Liver (tissue), 9 donors: ENCODE data around the gene SCN1A. TPM values are rescaled to one million over a fixed set of nuclear protein-coding genes. Genes with fewer than 3 reads are reported as not detected.

Experiments
- DNase-seq: peaks from one replicate; pipeline ENCODE4 v3.0.0-alpha.2; 2017; ENCODE audit warnings: low spot score
- H3K27ac ChIP-seq, 2 donors: one replicate each; pipeline ENCODE4 v1.7.0; 2013; ENCODE audit warnings: inconsistent platforms in 2 of 2, low read length in 2 of 2, control low read depth in 1 of 2, low read depth in 1 of 2, mild to moderate bottlenecking in 1 of 2
- H3K27me3 ChIP-seq, 4 donors: one replicate each; pipeline versions ENCODE4 v1.6.1 to v1.7.0; 2013; ENCODE audit warnings: low read length in 3 of 4, inconsistent platforms in 1 of 4, mild to moderate bottlenecking in 1 of 4, moderate library complexity in 1 of 4; ENCODE audit not compliant: control insufficient read depth in 4 of 4, insufficient read depth in 4 of 4
- H3K36me3 ChIP-seq, 4 donors: one replicate each; pipeline versions ENCODE4 v1.6.1 to v1.7.0; 2013; ENCODE audit warnings: low read length in 3 of 4, mild to moderate bottlenecking in 3 of 4, low read depth in 1 of 4, moderate library complexity in 1 of 4; ENCODE audit not compliant: control insufficient read depth in 4 of 4, insufficient read depth in 3 of 4
- H3K4me1 ChIP-seq, 4 donors: one replicate each; pipeline versions ENCODE4 v1.6.1 to v1.7.0; 2013; ENCODE audit warnings: low read length in 3 of 4, mild to moderate bottlenecking in 3 of 4, moderate library complexity in 1 of 4; ENCODE audit not compliant: control insufficient read depth in 4 of 4, insufficient read depth in 4 of 4
- H3K4me3 ChIP-seq, 3 donors: one replicate each; pipeline versions ENCODE4 v1.6.1 to v1.7.0; 2013; ENCODE audit warnings: low read length in 3 of 3, control low read depth in 1 of 3, low read depth in 1 of 3, mild to moderate bottlenecking in 1 of 3
- H3K9ac ChIP-seq, 2 donors: one replicate each; pipeline ENCODE4 v1.7.0; 2013; ENCODE audit warnings: low read length in 2 of 2, mild to moderate bottlenecking in 2 of 2, moderate library complexity in 2 of 2, control low read depth in 1 of 2, low read depth in 1 of 2
- H3K9me3 ChIP-seq, 4 donors: one replicate each; pipeline versions ENCODE4 v1.6.1 to v1.7.0; 2013; ENCODE audit warnings: low read length in 3 of 4; ENCODE audit not compliant: control insufficient read depth in 4 of 4
- ATF3 ChIP-seq: IDR thresholded peaks from 2 replicates; pipeline ENCODE4 v1.6.1; 2016; ENCODE audit warnings: antibody characterized with exemption
- CTCF ChIP-seq: fragments of 150-350 bp; IDR thresholded peaks from 2 replicates; pipeline ENCODE4 v1.5.1; 2017; ENCODE audit warnings: improper control_type of control experiment, low read depth, low read length; ENCODE audit not compliant: missing input control
- EGR1 ChIP-seq, 2 donors: IDR thresholded peaks; 2 replicates each; pipeline ENCODE4 v1.6.1; 2016 to 2018; ENCODE audit warnings: antibody characterized with exemption in 2 of 2, low read depth in 2 of 2
- FOXA1 ChIP-seq: IDR thresholded peaks from 2 replicates; pipeline ENCODE4 v1.6.1; 2016; ENCODE audit warnings: antibody characterized with exemption
- FOXA2 ChIP-seq: IDR thresholded peaks from 2 replicates; pipeline ENCODE4 v1.6.1; 2016; ENCODE audit warnings: antibody characterized with exemption
- GABPA ChIP-seq, 2 donors: IDR thresholded peaks in 1 of 2; conservative IDR thresholded peaks in 1 of 2; 2 replicates each; pipeline ENCODE4 v1.6.1; 2016; ENCODE audit warnings: antibody characterized with exemption in 2 of 2, mild to moderate bottlenecking in 1 of 2, moderate library complexity in 1 of 2
- HNF4A ChIP-seq, 2 donors: conservative IDR thresholded peaks; 2 replicates each; pipeline ENCODE4 v1.6.1; 2016; ENCODE audit warnings: antibody characterized with exemption in 2 of 2, mild to moderate bottlenecking in 2 of 2
- HNF4G ChIP-seq: IDR thresholded peaks from 2 replicates; pipeline ENCODE4 v1.6.1; 2016; ENCODE audit warnings: antibody characterized with exemption
- JUND ChIP-seq, 2 donors: IDR thresholded peaks; 2 replicates each; pipeline ENCODE4 v1.6.1; 2016; ENCODE audit warnings: antibody characterized with exemption in 2 of 2
- MAX ChIP-seq: IDR thresholded peaks from 2 replicates; pipeline ENCODE4 v1.6.1; 2016; ENCODE audit warnings: antibody characterized with exemption
- NR2F2 ChIP-seq: IDR thresholded peaks from 2 replicates; pipeline ENCODE4 v1.6.1; 2016; ENCODE audit warnings: antibody characterized with exemption
- RAD21 ChIP-seq, 2 donors: IDR thresholded peaks; 2 replicates each; pipeline ENCODE4 v1.6.1; 2016; ENCODE audit warnings: antibody characterized with exemption in 2 of 2, mild to moderate bottlenecking in 2 of 2
- REST ChIP-seq: IDR thresholded peaks from 2 replicates; pipeline ENCODE4 v1.6.1; 2016; ENCODE audit warnings: antibody characterized with exemption, mild to moderate bottlenecking
- RXRA ChIP-seq, 2 donors: IDR thresholded peaks; 2 replicates each; pipeline ENCODE4 v1.6.1; 2017 to 2018; ENCODE audit warnings: antibody characterized with exemption in 2 of 2, mild to moderate bottlenecking in 1 of 2
- SP1 ChIP-seq: IDR thresholded peaks from 2 replicates; pipeline ENCODE4 v1.6.1; 2018; ENCODE audit warnings: antibody characterized with exemption, mild to moderate bottlenecking
- TAF1 ChIP-seq: conservative IDR thresholded peaks from 2 replicates; pipeline ENCODE4 v1.6.1; 2016; ENCODE audit warnings: antibody characterized with exemption, mild to moderate bottlenecking
- YY1 ChIP-seq: IDR thresholded peaks from 2 replicates; pipeline ENCODE4 v1.6.1; 2016; ENCODE audit warnings: antibody characterized with exemption, mild to moderate bottlenecking
- ZBTB33 ChIP-seq: IDR thresholded peaks from 2 replicates; pipeline ENCODE4 v1.6.1; 2016; ENCODE audit warnings: antibody characterized with exemption
- WGBS: extraction: QIAGEN DNeasy Blood & Tissue Kit; methylation state at CpG from one replicate; pipeline ENCODE4 v1.1.7; 2013; 5-methylcytosine and 5-hydroxymethylcytosine counted together
- polyA plus RNA-seq, 2 donors: library from polyadenylated mRNA; stranded (reverse) in 1 of 2; unstranded in 1 of 2; fragments of 200-250 nt in 1 of 2; fragments of >200 nt in 1 of 2; fragmentation: Nextera tagmentation in 1 of 2; extraction: Ambion mirVana in 1 of 2; gene quantifications; one replicate each; pipeline versions ENCODE4 v1.2.1 to v1.2.3, GENCODE V29; 2013 to 2015
- total RNA-seq, 2 donors: library from RNA; depleted of rRNA; stranded (reverse); fragments of >200 nt; gene quantifications; one replicate each; pipeline ENCODE4 v1.2.3, GENCODE V29; 2014
- donor health status: healthy.
- donor health status: healthy.
- donor health status: healthy.
- donor health status: healthy.
- donor health status: healthy.

The SCN1A gene
- total and polyA plus RNA-seq, 4 donors = 0.11 TPM; not detected in 3

DNA sequence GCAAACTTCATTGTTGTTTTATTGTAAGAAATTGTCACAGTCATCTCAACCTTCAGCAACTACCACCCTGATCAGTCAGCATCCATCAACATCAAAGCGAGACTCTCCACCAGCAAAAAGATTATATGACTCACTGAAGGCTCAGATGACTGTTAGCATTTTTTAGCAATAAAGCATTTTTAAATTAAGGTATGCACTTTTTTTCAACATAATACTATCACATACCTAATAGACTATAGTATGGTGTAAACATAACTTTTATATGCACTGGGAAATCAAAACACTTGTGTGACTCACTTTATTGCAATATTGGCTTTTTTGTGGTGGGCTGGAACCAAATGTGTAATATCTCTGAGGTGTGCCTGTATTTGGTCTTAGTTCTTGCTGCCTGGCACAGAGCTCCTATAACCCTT lies 15.6 kb downstream of the SCN1A start (continued):
- TF ChIP-seq RXRA (IDR thresholded peaks at IDR 0.05) = no peak

DNA sequence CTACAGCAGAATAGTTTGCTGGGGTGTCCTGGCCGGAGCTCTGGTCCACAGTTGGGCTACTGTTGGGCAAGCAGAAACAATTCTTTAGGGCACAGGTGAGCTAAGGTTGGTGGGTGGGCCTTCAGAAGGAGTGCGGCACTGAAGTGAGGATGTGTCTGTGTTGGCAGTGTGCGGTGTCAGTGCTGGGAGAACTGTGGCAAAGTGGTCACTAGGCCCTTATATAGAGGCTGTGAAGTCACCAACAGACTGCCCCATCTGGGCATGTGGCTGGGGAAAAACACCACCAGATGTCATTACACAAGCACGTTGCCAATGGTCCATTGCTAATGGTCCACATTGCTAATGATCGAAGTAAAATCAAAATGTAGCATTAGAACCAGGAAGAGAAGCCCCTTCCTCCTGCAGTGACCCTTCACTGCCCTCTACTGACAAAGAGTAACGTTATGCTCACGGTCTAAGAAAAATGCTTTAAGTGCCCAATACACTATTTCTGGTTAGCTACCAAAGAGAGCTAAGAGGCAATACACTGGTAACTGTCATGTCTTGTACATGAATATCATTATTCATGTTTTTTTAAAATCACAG lies 21.3 kb downstream of the SCN1A start:
- Histone ChIP-seq H3K27me3 (peaks cover 0 to 3% (median 0%) of the 10 kb centered on the region in 4 donors), H3K27ac (no peak overlapping the region), H3K4me1 (no peaks in the 10 kb centered on the region), H3K36me3 (no peaks in the 10 kb centered on the region), H3K4me3 (no peak overlapping the region), H3K9me3 (no peaks in the 10 kb centered on the region), H3K9ac (no peak overlapping the region)
- no peak for DNase-seq
- no peak for TF ChIP-seq ATF3
- TF ChIP-seq RAD21 (IDR thresholded peaks at IDR 0.05) = peak in 1 of 2 donors; percentile 37
- 56% methylated on average over 7 of the region's 7 CpGs for WGBS

DNA sequence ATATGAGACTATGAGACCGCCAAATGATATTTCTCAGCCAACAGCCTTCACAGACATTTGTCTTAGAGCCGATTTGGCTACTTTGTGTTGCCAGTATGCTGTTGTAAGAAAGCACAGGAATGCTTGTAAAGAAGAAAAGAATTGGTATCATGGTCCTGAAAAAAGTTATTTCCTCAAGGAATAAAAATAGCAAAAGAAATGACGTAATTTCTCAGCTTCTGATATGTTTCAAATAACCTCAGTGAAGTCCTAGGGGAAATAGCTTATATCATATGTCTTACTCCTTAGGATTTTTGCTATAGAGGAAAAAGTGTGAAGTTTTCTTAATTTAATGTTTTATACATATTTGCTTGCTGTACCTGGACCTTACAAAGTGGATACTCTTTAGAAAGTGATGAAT lies 23.0 kb downstream of the SCN1A start:
- no peak for DNase-seq
- Histone ChIP-seq H3K27ac (no peak overlapping the region), H3K9me3 (no peaks in the 10 kb centered on the region), H3K4me3 (no peak overlapping the region), H3K36me3 (no peaks in the 10 kb centered on the region), H3K9ac (no peak overlapping the region), H3K4me1 (no peaks in the 10 kb centered on the region), H3K27me3 (peaks cover 0 to 3% (median 0%) of the 10 kb centered on the region in 4 donors)
- WGBS = 87% methylated on average over 3 of the region's 3 CpGs
- TF ChIP-seq FOXA1 = no peak

GRCh38 chr2:166104084-166104483 lies 23.7 kb downstream of the SCN1A start:
- WGBS = 88% methylated on average over 1 of the region's 1 CpG
- Histone ChIP-seq H3K36me3 (no peaks in the 10 kb centered on the region), H3K9me3 (no peaks in the 10 kb centered on the region), H3K27me3 (peaks cover 0 to under 1% (median 0%) of the 10 kb centered on the region in 4 donors), H3K9ac (no peak overlapping the region), H3K4me1 (no peaks in the 10 kb centered on the region), H3K27ac (no peak overlapping the region), H3K4me3 (no peak overlapping the region)
- no peak for TF ChIP-seq YY1
- TF ChIP-seq ATF3 = no peak
- no peak for TF ChIP-seq HNF4G
- TF ChIP-seq FOXA2 = no peak
- no peak for TF ChIP-seq GABPA (IDR thresholded peaks at IDR 0.05 in 1 of 2, conservative IDR thresholded peaks at IDR 0.05 in 1 of 2)
- no peak for TF ChIP-seq FOXA1
- TF ChIP-seq MAX = no peak
- TF ChIP-seq TAF1 = no peak
- TF ChIP-seq SP1 = no peak
- no peak for TF ChIP-seq ZBTB33
- no peak for TF ChIP-seq HNF4A (conservative IDR thresholded peaks at IDR 0.05)
- TF ChIP-seq EGR1 (IDR thresholded peaks at IDR 0.05; ENCODE audit: low read depth in 2 of 2) = no peak
- no peak for TF ChIP-seq JUND (IDR thresholded peaks at IDR 0.05)
- no peak for TF ChIP-seq REST
- TF ChIP-seq RAD21 (IDR thresholded peaks at IDR 0.05) = no peak
- no peak for TF ChIP-seq NR2F2
- TF ChIP-seq CTCF = no peak
- no peak for TF ChIP-seq RXRA (IDR thresholded peaks at IDR 0.05)
- DNase-seq = no peak
